ENCODE results near the gene SNTB2. TPM values are rescaled to one million over a fixed set of nuclear protein-coding genes. Genes with fewer than 3 reads are reported as not detected.

SNTB2 gene
- polyA plus RNA-seq, 1 experiment, result 62.6 TPM

DNA sequence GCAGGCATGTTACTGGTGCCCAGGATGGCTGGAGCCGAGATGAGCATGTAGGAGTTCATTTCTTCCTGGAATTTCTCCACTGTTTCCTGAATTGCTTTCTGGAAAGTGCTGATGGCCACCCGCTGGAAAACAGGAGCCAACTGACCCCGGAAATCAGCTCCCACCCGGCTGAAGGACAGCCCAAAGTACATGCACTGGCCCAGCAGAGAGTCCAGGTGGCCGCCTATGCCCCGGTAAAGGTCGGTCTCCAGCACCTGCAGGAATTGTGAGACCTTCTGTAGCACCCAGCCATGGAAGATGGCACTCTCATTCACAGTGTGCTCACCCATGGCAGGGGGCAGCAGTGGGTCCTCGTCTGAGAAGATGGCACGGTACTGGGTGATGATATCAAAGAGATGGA lies 147.7 kb downstream of the SNTB2 start:
- no peak overlapping the region for H3K27ac ChIP-seq (ENCODE audit: low read depth, low read length)
- no peak overlapping the region for H3K4me3 ChIP-seq (ENCODE audit: low read depth, low read length)
- TF ChIP-seq, protein P1, sequence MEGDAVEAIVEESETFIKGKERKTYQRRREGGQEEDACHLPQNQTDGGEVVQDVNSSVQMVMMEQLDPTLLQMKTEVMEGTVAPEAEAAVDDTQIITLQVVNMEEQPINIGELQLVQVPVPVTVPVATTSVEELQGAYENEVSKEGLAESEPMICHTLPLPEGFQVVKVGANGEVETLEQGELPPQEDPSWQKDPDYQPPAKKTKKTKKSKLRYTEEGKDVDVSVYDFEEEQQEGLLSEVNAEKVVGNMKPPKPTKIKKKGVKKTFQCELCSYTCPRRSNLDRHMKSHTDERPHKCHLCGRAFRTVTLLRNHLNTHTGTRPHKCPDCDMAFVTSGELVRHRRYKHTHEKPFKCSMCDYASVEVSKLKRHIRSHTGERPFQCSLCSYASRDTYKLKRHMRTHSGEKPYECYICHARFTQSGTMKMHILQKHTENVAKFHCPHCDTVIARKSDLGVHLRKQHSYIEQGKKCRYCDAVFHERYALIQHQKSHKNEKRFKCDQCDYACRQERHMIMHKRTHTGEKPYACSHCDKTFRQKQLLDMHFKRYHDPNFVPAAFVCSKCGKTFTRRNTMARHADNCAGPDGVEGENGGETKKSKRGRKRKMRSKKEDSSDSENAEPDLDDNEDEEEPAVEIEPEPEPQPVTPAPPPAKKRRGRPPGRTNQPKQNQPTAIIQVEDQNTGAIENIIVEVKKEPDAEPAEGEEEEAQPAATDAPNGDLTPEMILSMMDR (IDR thresholded peaks at IDR 0.05; ENCODE audit: low read depth, low read length), result no peak
- ChIA-PET CTCF (no interaction called here), POLR2A (no interaction called here)
- H3K27me3 ChIP-seq (ENCODE audit: control insufficient read depth, insufficient read depth, low read length), result no peaks in the 10 kb centered on the region
- DNase-seq (ENCODE audit: low read depth, low spot score), result no peak
- no peaks in the 10 kb centered on the region; the same call in 1 of the 2 replicates for H3K9me3 ChIP-seq (ENCODE audit: control insufficient read depth, insufficient read depth, low read length)

DNA sequence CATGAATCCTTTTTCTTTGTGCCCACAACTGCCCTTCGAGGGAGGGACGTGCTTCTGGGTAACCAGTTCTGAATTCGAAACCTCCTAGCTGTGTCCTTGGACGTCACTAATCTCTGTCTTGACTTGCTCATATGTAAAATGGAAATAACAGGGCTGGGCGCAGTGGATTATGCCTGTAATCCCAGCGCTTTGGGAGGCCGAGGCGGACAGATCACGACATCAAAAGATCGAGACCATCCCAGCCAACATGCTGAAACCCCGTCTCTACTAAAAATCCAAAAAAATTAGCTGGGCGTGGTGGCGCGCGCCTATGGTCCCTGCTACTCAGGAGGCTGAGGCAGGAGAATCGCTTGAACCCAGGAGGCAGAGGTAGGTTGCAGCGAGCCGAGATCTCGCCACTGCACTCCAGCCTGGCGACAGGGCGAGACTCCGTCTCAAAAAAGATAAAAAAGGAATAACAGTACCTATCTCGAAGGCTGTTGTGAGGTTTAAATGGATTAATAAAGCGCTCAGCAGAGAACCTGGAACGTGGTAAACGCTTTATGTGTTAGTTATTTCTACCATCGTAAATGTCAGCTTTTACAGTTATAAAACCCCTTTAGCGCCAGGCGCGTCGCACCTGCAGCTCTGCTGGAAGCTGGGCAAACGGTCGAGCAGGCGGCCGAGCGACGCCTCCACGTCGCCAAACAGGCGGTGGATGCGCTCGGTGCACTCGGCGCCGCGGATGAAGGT lies 151.8 kb downstream of the SNTB2 start:
- H3K9me3 ChIP-seq (ENCODE audit: control insufficient read depth, insufficient read depth, low read length), result no peaks in the 10 kb centered on the region; the same call in 1 of the 2 replicates
- peak overlapping the region; percentile 94 for H3K4me3 ChIP-seq (ENCODE audit: low read depth, low read length)
- H3K27ac ChIP-seq (ENCODE audit: low read depth, low read length), result peak overlapping the region; percentile 80
- POLR2A ChIA-PET, result interaction anchor here (0.7 to 1.1 kb wide), 2 partner anchors 10 to 53 kb away, joined by 3 read pairs; no protein-coding TSS in a partner anchor
- H3K27me3 ChIP-seq (ENCODE audit: control insufficient read depth, insufficient read depth, low read length), result no peaks in the 10 kb centered on the region
- CTCF ChIA-PET, result interaction anchor here (0.6 kb wide), 1 partner anchor 188 kb away, joined by 4 read pairs; no protein-coding TSS in a partner anchor
- TF ChIP-seq, protein P1 (IDR thresholded peaks at IDR 0.05; ENCODE audit: low read depth, low read length), result no peak
- DNase-seq (ENCODE audit: low read depth, low spot score), result no peak

DNA sequence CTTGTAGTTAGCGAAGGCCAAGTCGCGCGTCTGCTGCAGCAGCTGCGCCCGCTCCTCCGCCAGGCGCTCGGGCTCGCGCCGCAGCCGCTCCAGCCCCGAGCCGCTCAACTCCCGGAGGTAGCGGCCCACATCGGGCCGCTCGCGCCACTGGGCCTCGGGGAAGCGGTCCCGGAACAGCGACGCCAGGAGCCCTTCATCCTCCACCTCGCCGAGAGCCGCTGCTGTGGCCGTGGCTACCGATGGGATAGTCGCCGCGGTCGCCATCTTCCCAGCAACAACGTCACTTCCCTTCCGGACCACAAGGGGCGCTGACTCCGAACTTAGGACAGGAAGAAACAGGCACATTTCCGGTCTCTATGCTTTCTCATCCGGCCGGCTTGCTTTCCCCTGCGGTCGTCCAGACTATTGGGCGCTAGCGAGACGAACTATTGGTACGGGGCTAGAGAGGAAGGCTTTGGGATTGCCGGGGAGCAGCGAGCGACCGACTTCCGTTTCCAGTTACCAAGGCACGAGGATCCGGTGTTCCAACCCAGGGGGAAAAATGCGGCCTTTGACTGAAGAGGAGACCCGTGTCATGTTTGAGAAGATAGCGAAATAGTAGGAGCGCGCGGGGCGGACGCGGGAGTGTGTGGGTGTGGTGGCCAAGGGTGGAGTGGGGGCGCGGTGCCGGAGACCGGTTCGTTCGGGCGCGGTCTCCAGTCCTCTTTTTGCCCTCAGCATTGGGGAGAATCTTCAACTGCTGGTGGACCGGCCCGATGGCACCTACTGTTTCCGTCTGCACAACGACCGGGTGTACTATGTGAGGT lies 152.5 kb downstream of the SNTB2 start, which contains the start of the genes COG8 and NIP7:
COG8 (minus strand) TSS at position 276 of the 806 bp plus-strand sequence; CDS start at position 264, 12 bp downstream.
NIP7 (plus strand) TSS at position 484 of the 806 bp plus-strand sequence; CDS start at position 542, 58 bp downstream.
- H3K27ac ChIP-seq (ENCODE audit: low read depth, low read length), result peak within 1 kb of the TSS; percentile 80
- CTCF ChIA-PET, result no interaction called here
- no peaks in the 10 kb centered on the region; the same call in 1 of the 2 replicates for H3K9me3 ChIP-seq (ENCODE audit: control insufficient read depth, insufficient read depth, low read length)
- POLR2A ChIA-PET, result interaction anchor here (0.9 to 1.1 kb wide), 2 partner anchors 11 kb away, joined by 3 read pairs; no protein-coding TSS in a partner anchor
- TF ChIP-seq, protein P1 (IDR thresholded peaks at IDR 0.05; ENCODE audit: low read depth, low read length), result peak; percentile 79
- H3K4me3 ChIP-seq (ENCODE audit: low read depth, low read length), result peak within 1 kb of the TSS; percentile 94
- no peaks in the 10 kb centered on the region for H3K27me3 ChIP-seq (ENCODE audit: control insufficient read depth, insufficient read depth, low read length)
- peak; percentile 97 for DNase-seq (ENCODE audit: low read depth, low spot score)

DNA sequence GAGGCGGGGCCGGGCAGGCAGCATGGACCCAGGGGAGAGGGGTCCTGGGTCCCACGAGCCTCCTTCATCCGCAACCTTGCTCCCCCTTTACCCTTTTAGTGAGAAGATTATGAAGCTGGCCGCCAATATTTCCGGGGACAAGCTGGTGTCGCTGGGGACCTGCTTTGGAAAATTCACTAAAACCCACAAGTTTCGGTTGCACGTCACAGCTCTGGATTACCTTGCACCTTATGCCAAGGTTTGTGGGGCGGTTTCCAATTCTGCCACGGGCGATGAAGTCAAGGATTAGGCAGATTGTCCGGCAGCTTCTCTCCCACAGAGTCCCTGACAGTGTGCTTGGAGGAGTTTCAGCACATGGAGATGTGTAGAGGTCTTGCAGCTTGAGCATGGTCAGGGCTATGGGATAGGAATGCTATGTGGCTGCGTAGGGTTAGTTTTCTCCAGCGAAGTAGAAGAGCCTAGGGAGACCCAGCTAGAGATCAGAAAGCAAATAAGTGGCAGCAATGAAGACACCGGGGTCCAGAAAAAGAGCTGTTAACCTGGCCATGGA lies 153.2 kb downstream of the SNTB2 start:
- DNase-seq (ENCODE audit: low read depth, low spot score), result no peak
- ChIA-PET POLR2A (interaction anchor here (0.9 kb wide), 1 partner anchor 11 kb away, joined by 3 read pairs; no protein-coding TSS in a partner anchor), CTCF (no interaction called here)
- peak overlapping the region; percentile 94 for H3K4me3 ChIP-seq (ENCODE audit: low read depth, low read length)
- peak overlapping the region; percentile 80 for H3K27ac ChIP-seq (ENCODE audit: low read depth, low read length)
- H3K27me3 ChIP-seq (ENCODE audit: control insufficient read depth, insufficient read depth, low read length), result no peaks in the 10 kb centered on the region
- TF ChIP-seq, protein P1 (IDR thresholded peaks at IDR 0.05; ENCODE audit: low read depth, low read length), result no peak
- H3K9me3 ChIP-seq (ENCODE audit: control insufficient read depth, insufficient read depth, low read length), result no peaks in the 10 kb centered on the region; the same call in 1 of the 2 replicates

All from AG04450 (cell line).